HG02588 (cell line): ENCODE data around the gene NDRG4.

ENCODE experiments used
- ATAC-seq: cut with Tn5 transposase; IDR thresholded peaks from one replicate; pipeline ENCODE4 v1.9.1; 2021; ENCODE audit warnings: mild to moderate bottlenecking, moderate library complexity; ENCODE audit not compliant: unreplicated experiment

The NDRG4 gene

DNA sequence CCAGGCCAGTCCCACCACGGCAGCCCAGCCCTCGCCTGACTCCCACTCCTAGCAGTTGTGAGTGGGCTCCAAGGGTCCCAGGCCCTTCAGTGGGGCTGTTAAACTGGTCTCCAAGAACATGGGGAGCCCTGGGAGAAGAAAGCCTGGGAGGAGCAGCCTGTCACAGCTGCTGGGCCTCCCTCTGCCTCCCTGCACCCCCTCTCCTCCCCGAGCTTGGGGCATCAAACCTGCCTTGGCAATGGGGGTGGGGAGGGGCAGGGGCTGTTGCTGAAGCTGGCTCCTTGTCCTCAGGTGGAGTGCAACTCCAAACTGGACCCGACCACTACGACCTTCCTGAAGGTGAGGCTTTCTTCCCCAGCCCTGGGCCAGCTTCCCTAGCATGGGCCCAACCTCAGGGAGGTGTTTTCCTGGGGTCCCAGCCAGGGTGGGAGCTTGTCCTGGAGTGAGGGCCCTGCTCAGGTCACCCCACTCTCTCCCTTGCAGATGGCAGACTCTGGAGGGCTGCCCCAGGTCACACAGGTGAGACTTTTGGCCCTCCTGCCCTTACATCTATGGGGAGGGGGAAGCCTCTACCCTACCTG, 8.8 kb downstream of the NDRG4 start:
- ATAC-seq = no peak

DNA sequence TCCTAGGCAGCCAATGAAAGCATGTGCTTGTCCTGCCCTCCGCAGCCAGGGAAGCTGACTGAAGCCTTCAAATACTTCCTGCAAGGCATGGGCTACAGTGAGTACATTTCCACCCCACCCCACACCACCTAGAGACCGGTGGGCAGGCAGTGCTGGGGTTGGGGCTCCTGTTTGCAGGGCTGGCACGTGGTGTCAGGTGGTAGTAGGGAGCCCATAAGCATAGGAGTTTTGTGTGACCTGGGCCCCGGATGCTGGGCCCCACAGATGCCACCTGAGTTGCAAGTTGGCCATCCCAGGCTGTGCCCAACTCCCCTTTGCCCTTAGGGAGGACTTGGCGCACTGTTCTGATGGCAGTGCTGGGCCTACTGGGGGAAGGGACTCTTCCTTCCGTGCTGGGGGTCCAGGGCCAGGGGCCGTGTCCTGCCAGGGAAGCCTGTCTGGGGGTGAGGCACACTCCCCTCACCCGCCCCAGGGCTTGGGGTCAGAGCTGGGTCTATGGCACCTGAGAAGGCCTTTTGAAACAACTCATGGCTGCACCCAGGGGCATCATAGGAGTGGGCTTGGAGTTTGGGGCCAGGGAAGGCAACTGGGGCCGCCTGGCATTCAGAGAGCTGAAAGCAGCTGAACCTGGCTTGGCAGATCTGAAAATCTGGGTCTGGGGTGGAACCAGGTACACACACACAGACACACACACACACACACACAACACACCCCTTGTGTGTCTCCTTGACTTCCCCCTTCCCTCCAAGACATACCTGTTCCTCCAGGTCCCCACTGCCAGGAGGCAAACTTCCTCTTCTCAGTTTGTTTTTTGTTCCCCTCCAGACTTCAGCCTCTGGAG, 9.5 kb downstream of the NDRG4 start:
- ATAC-seq = no peak

DNA sequence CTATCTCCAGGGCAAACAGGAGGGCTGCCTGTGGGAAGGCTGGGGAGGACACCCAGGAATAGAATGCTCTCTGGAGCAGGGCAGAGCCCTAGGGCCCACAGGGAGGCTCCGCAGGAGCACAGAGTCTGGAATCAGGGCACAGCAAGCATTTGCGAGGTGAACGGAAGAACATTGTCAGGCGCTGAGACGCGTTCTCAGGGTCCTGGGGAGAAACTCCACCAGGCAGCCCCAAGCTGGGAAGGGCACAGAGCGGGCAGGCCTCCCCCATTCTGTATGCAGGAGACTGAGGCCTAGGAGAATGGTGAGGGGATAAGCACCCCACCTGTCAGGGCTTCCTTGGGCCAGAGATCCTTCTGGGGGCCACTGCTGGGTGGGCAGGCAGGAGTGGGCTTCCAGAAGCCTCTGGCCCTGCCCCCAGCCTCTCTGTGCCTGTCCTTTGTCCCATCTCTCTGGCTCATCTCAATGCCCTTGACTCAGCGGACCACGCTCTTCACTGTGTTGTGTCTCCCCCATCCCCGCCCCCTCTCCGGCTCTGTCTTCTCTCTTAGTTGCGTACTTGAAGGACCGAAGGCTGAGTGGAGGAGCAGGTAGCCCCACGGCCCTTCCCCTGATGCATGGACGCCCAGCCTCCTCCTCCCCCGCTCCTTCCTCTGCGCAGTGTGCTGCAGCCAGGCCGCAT, 10.3 kb downstream of the NDRG4 start:
- no peak for ATAC-seq

DNA sequence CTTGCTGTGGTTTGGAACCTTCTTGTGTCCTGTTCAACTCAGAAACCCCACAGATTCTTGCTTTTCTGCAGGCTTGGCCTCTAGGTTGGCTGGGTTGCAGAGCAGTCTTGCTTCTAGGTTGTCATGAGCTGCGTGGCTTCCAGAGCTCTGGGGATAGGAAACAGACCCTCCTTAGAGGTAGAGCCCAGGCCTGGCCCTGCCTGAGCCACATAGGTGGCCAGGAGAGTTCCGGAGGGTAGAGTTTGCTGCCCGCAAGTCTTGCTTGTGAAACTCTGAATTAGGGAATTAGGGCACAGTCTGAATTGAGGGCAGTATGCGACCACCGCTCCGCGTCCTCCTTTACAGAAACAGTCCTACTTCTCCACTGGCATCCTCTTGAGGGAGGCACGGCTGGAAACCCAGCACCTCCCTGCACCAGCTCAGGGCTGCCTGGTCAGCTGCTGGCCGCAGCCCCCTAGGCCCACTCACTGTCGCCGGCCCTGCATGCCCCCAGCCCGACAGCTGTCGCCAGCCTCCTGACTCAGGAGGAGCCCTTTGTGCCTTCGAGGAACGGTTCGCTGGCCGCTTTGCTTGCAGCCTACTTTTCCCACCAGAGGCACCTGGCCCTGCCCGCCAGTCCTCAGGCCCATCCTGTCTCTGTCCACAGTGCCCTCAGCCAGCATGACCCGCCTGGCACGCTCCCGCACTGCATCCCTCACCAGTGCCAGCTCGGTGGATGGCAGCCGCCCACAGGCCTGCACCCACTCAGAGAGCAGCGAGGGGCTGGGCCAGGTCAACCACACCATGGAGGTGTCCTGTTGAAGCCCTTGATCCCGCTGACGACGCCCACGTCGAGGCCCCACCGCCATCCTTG, 11.1 kb downstream of the NDRG4 start:
- ATAC-seq = no peak

DNA sequence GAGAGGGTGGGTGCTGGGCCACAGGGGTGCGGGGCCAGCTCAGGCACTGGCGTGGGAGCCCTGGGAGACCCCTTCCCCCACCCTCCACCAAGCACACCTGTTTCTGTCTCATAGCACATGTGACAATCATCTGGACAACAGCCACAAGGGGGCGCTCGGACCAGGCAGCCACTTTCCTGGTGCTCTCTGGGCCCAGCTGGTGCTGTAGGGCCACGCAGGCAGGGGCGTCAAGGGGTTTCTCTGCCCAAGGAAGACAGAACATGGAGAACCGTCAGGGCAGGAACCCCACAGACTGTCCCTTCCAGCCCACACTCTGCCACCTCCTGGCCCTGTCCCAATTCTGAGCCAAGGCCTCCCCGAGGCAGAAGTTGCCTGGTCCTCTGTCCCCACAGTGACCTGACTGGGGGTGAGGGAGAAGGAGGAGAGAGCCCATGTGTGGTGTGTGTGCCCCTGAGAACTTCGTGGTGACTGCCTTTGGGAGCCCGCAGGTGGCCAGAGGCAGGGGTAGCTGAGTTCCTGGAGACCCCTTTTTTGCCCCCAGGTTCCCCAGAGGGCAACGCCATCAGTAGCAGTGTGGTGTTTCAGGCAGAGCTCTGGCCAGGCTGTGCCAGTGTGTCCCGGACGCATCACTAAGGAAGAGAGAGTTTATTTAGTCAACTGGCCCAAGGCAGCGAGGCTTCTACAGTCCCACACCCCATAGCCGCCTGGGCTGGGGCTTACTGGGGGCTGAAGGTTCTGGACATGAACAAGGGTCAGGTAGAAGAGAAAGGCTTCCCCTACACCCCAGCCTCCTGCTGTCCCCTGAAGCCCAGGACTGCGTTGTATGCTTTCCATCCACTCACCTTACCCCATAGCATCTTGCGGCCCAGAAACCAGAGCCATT, 12.2 kb downstream of the NDRG4 start:
- no peak for ATAC-seq

DNA sequence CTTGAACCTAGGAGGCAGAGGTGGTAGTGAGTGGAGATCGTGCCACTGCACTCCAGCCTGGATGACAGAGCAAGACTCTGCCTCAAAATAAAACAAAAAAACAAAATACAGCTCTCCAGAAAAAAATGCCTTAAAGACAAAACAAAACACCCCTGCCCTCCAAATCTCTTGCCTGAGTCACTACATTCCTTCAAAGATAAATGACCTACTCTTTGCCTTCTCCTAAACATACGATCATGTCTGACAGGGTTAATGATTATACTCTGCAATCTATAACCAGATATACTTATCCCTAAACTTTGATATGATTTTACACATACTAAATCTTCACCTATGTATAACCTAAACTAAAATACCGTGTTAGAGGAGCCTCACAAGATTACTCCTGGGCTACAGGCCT, 13.9 kb downstream of the NDRG4 start:
- no peak for ATAC-seq

DNA sequence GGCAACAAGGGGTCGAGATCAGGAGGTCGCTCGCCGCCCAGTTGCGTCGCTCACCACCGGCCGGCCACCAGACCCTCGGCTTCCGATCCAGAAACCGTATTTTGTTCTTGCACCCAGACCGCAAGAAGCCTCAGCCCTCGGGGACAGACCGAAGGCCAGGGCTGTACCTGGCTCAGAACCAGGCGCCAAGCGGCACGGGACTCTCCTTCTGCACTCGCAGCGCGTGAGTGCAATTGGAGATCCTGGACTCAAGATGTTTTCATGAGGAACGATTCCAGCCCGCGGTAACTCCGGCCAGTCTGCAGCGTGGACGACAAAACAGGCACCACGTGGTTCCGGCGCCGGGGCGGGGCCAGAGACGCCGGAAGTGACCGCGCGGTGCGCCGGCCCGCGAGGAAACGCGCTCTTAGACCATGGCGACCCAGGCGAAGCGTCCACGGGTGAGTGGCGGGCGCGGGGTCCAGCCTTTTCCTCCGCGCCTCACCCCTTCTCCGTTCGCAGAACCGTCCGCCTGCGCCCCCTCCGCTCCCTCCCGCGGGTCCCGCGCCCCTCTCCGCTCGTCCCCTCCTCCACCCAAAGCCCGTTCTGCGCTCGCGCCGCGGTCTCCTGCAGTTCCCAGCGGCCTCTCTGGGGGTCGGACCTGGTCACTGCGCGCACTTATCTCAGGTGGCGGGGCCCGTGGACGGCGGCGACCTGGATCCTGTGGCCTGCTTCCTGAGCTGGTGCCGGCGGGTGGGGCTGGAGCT, 15.4 kb downstream of the NDRG4 start, which contains the start of gene SETD6:
TSS of gene SETD6 (plus strand) at position 393 of the 746 bp plus-strand sequence. CDS start at position 414, 21 bp downstream.
- ATAC-seq = peak; percentile 69

DNA sequence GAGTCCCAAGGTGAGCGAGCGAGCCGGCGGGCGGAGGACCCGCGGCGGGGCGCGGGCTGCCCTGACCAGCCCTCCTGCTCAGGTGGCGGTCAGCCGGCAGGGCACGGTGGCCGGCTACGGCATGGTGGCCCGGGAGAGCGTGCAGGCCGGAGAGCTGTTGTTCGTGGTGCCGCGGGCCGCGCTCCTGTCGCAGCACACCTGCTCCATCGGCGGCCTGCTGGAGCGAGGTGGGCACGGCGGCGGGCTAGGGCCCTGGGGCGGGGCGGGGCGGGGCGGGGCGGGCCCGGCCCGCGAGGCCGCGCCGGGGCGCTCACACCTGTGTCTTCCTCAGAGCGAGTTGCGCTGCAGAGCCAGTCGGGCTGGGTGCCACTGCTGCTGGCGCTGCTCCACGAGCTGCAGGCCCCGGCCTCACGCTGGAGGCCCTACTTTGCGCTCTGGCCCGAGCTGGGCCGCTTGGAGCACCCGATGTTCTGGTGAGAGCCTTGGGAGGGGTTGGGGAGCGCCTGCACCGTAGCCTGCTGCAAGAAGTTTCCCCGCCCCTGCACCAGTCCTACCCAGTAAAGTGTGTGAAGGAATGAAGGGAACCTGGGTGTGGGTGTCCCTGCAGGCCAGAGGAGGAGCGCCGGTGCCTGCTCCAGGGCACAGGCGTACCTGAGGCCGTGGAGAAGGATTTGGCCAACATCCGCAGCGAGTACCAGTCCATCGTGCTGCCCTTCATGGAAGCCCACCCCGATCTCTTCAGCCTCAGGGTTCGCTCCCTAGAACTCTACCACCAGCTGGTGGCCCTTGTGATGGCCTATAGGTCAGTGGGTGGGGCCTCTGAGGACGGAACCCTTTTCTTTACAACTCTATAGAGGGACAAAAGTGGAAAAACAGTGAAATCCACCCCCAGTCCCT, 16.2 kb downstream of the NDRG4 start:
- peak; percentile 30 for ATAC-seq

DNA sequence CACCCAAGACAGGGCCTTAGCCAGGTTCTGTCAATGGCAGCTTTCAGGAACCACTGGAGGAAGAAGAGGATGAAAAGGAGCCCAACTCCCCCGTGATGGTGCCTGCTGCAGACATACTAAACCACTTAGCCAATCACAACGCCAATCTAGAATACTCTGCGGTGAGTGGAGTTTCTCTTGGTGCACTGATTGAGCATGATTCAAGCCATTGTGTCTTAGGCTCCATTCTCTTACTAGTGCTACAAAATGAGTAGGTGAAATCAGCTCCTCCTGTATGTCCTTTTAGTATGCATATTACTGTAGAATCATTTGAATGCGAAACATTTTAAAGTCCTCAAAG, 16.8 kb downstream of the NDRG4 start:
- ATAC-seq = no peak

DNA sequence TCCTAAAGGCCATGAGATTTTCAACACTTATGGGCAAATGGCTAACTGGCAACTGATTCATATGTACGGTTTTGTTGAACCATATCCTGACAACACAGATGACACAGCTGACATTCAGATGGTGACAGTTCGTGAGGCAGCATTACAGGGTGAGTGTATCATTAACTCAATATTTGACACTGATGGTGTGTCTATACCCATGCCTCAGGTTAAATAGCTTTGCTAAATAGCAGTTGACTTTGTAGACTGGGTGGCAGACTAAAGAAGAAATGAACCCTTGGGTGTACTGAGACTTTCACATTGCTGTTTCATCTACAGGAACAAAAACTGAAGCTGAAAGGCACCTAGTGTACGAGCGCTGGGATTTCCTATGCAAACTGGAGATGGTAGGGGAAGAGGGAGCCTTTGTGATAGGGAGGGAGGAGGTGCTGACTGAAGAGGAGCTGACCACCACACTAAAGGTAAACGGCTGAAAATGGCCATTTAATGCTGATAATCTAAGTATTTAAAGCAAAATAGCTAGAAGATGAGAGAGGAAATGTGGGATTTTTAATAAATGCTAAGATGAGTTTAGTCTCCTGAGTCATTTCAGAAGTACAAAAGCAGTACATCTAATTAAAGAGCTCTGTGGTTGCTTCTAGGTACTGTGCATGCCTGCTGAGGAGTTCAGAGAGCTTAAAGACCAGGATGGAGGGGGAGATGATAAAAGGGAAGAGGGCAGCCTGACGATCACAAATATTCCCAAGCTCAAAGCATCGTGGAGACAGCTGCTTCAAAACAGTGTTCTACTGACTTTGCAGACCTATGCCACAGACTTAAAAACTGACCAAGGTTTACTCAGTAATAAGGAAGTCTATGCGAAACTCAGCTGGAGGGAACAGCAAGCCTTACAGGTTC, 18.4 kb downstream of the NDRG4 start:
- peak; percentile 41 for ATAC-seq

DNA sequence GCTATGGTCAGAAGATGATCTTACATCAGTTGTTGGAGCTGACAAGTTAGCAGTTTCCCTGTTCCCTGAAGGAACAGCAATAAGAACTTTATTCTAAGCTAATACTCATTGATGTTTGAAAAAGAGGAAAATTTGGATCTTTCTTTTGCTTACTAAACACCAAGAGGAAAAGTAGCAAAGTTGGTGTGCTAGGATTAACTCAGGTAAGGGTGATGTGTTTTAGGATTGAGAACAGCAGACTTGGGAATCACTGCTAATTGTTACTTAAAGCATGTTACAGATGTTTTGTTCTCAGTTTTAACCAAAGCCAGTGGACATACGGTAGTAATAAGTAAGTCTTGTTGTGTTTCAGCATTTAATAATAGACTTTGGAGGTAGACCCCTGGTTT, 19.0 kb downstream of the NDRG4 start:
- ATAC-seq = no peak

DNA sequence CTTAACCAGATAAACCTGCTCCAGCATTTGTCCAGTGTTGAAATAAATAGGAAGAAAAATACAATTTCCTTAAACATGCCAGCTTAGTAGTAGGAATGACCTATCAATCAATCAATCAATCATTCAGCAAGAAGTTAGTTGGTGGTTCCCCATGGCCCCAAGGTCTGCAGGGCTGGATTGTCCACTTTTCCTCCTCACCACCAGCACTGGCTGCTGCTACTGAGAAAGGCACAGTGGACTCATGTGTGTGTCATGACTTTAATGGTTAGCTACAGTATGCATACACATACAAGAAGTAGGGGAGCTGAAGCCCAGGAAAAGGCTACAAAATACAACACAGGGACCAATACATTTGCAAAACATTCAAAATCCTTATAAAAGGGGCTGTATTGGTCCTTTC, 19.8 kb downstream of the NDRG4 start:
- no peak for ATAC-seq

DNA sequence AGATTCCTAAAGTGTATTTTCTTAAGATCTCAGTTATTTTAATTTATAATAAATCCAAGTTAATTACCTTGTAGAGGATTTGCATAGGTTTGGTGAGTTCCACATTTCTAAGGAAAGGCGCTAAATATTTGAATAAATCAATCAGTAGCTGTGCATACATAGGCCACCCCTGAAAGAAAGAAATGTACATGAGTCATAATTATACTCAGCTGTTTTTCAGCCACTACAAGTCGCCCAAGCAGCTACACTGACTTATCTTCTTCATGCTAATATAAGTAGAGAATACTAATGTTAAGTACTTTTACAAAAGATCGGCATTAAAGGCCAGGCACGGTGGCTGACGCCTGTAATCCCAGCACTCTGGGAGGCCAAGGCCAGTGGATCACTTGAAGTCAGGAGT, 30.2 kb downstream of the NDRG4 start:
- ATAC-seq = no peak

DNA sequence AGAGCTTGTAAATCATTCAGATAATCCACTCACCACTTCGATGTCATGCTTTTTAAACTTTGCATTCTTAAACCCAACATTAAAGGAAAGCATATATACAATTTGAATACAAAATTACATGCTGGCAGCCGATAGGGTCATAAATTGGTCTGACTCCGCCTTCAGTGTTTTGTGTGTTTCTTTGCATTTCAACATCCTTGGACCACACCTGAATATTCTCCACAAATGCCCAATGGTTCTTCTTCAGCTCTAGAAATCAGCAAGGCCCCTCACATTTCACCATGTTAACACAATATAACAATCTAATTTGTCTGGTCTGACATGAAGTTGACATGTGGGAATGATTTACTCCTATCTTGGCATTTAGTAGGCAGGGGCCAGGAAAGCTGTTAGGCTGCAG, 32.5 kb downstream of the NDRG4 start:
- ATAC-seq = no peak

DNA sequence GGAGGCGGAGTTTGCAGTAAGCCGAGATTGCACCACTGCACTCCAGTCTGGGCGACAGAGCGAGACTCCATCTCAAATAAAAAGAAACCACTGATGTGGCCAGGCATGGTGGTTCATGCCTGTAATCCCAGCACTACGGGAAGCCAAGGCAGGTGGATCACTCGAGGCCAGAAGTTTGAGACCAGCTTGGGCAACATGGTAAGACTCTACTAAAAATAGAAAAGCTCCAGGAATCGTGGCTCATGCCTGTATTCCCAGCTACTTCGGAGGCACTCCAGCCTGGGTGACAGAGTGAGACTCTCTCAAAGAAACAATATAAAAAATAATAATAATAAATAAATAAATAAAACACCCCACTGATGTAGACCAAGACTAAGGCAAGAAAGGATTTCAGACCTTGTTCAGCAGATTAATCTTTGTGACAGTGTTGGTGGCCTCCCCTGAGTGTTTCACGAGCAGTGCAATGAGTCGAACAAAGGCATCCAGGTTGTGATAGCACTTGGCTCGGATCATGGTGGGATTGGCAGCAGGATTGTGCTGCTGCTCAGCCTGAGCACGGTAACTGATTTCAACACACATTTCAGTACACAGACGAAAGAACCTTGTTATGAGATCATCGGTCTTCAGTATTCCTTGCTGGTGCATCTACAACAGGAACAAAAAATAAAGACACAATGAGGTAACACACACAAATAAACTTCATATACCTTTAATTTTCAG, 34.0 kb downstream of the NDRG4 start:
- ATAC-seq = no peak

DNA sequence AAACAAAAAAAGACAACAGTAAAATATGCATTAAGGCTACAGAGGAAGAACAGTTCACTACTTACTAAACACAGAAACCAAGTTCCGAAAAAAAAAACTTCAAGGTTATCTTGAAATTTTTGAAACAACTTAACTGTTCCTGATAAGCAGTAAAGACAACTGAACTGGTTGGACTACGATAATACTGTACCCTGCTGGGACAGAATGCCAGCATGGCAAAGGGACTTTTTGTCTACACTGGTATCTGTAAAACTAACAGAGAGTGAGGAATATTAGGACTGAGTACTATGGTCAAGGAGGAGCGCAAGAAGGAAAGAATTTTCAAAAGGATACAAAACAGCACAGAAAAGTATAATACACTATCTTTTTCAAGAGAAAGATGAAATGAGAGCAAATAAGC, 35.2 kb downstream of the NDRG4 start:
- ATAC-seq = no peak

DNA sequence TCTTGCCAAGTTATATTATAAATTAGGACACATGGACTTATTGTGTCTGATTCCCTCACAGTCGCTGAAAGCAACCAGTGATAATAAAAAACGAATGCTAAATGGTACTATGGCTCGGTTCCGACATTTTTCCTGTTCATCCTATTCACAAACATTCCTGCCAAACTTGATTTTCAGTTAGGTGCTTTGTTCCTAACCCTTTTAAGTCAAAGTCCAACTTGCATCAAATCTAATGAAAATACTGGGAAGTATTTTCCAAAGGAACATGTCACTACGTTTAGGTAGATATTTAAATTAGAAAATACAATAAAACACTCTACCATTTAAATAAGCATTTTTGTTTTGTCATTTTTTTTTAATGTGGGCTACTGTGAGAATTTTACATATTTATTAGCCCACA, 36.3 kb downstream of the NDRG4 start:
- ATAC-seq = no peak
